IMR-90 (cell line): ENCODE data around the gene FBXW2. TPM values are rescaled to one million over a fixed set of nuclear protein-coding genes. Genes with fewer than 3 reads are reported as not detected.

Source experiments
- ATAC-seq: fragments of 200-7000 bp; cut with Tn5 transposase; 2 replicates; pipeline ENCODE4 v1.9.1; 2020; ENCODE audit warnings: low read depth, mild to moderate bottlenecking, moderate library complexity
- BruUV-seq: library from RNA; stranded (reverse); fragments of 400-500 nt; replicated peaks from 2 replicates; lab custom pipeline; 2021; lab: Mats Ljungman, UMichigan
- CTCF ChIA-PET: fragments of 300-600 bp; formaldehyde crosslinking; extraction: SDS; loops from one replicate; lab custom pipeline; 2021; ENCODE audit warnings: antibody characterized with exemption; lab: Yijun Ruan, JAX
- POLR2A ChIA-PET: fragments of 300-600 bp; sonication (Branson Sonifier 250); formaldehyde crosslinking; loops from one replicate; lab custom pipeline; 2022; ENCODE audit warnings: antibody characterized with exemption; ENCODE audit not compliant: unreplicated experiment; lab: Charles Lee
- DNase-seq: peaks from one replicate; pipeline ENCODE4 v3.0.0; 2013
- H2AFZ ChIP-seq: replicated peaks from 2 replicates; pipeline ENCODE3; 2013; ENCODE audit warnings: low read length, mild to moderate bottlenecking; ENCODE audit not compliant: poor library complexity
- H2AK5ac ChIP-seq: 2 replicates; pipeline ENCODE4 v1.6.1; 2013; ENCODE audit warnings: low read depth, low read length, inconsistent platforms
- H2AK9ac ChIP-seq: replicated peaks from 2 replicates; pipeline ENCODE3; 2013; ENCODE audit warnings: mild to moderate bottlenecking, low read depth, low read length, moderate library complexity; ENCODE audit not compliant: poor library complexity
- H2BK120ac ChIP-seq: 2 replicates; pipeline ENCODE4 v1.6.1; 2013; ENCODE audit warnings: low read depth, low read length, inconsistent platforms
- H2BK15ac ChIP-seq: 3 replicates; pipeline ENCODE4 v1.6.1; 2013; ENCODE audit warnings: low read depth, low read length, inconsistent platforms
- H2BK20ac ChIP-seq: 2 replicates; pipeline ENCODE4 v1.6.1; 2013; ENCODE audit warnings: low read depth, mild to moderate bottlenecking, inconsistent platforms, low read length, moderate library complexity
- H2BK5ac ChIP-seq: 2 replicates; pipeline ENCODE4 v1.6.1; 2013; ENCODE audit warnings: mild to moderate bottlenecking, low read depth, low read length, inconsistent platforms; ENCODE audit not compliant: poor library complexity, severe bottlenecking
- H3K14ac ChIP-seq: replicated peaks from 2 replicates; pipeline ENCODE4 v1.6.1; 2013; ENCODE audit warnings: low read depth, low read length, inconsistent platforms
- H3K18ac ChIP-seq: 2 replicates; pipeline ENCODE4 v1.6.1; 2013; ENCODE audit warnings: low read depth, low read length, control low read depth
- H3K23ac ChIP-seq: 2 replicates; pipeline ENCODE4 v1.6.1; 2013; ENCODE audit warnings: low read depth, low read length, inconsistent platforms
- H3K27ac ChIP-seq: 2 replicates; pipeline ENCODE4 v1.5.1; 2013; ENCODE audit warnings: mild to moderate bottlenecking, control low read depth, low read length; ENCODE audit not compliant: insufficient read depth
- H3K27me3 ChIP-seq: 2 replicates; pipeline ENCODE4 v1.6.1; 2013; ENCODE audit warnings: low read length; ENCODE audit not compliant: control insufficient read depth, insufficient read depth
- H3K36me3 ChIP-seq: 2 replicates; pipeline ENCODE4 v1.6.1; 2013; ENCODE audit warnings: low read length, mixed read lengths; ENCODE audit not compliant: control insufficient read depth, insufficient read depth
- H3K4ac ChIP-seq: 2 replicates; pipeline ENCODE4 v1.6.1; 2013; ENCODE audit warnings: low read depth, low read length, inconsistent platforms
- H3K4me1 ChIP-seq: 2 replicates; pipeline ENCODE4 v1.6.1; 2013; ENCODE audit warnings: low read length, mixed read lengths; ENCODE audit not compliant: control insufficient read depth, insufficient read depth
- H3K4me2 ChIP-seq: 2 replicates; pipeline ENCODE4 v1.6.1; 2013; ENCODE audit warnings: low read depth, mild to moderate bottlenecking, control low read depth, low read length, moderate library complexity
- H3K4me3 ChIP-seq: 2 replicates; pipeline ENCODE4 v1.5.1; 2013; ENCODE audit warnings: low read depth, mild to moderate bottlenecking, control low read depth, low read length, moderate library complexity; ENCODE audit not compliant: insufficient read depth
- H3K56ac ChIP-seq: 2 replicates; pipeline ENCODE4 v1.6.1; 2013; ENCODE audit warnings: low read length, inconsistent platforms; ENCODE audit not compliant: insufficient read depth; ENCODE audit errors: extremely low read depth
- H3K79me1 ChIP-seq, 2 experiments: 2 replicates each; pipeline ENCODE4 v1.6.1; 2013; ENCODE audit warnings: low read length in 2 of 2, inconsistent platforms in 1 of 2, low read depth in 1 of 2
- H3K9ac ChIP-seq: 2 replicates; pipeline ENCODE4 v1.6.1; 2013; ENCODE audit warnings: low read depth, low read length, control low read depth
- H3K9me1 ChIP-seq: 2 replicates; pipeline ENCODE4 v1.6.1; 2013; ENCODE audit warnings: low read length, inconsistent platforms; ENCODE audit not compliant: insufficient read depth
- H3K9me3 ChIP-seq: 2 replicates; pipeline ENCODE4 v1.6.1; 2013; ENCODE audit warnings: low read length; ENCODE audit not compliant: control insufficient read depth, insufficient read depth
- H4K20me1 ChIP-seq: 2 replicates; pipeline ENCODE4 v1.6.1; 2013; ENCODE audit warnings: low read length, inconsistent platforms; ENCODE audit not compliant: insufficient read depth
- H4K5ac ChIP-seq: 2 replicates; pipeline ENCODE4 v1.6.1; 2013; ENCODE audit warnings: mild to moderate bottlenecking, low read depth, low read length, control low read depth
- H4K8ac ChIP-seq, 2 experiments: 2 replicates each; pipeline ENCODE4 v1.6.1; 2013; ENCODE audit warnings: low read depth in 2 of 2, low read length in 2 of 2, control low read depth in 1 of 2, inconsistent platforms in 1 of 2
- H4K91ac ChIP-seq: 2 replicates; pipeline ENCODE4 v1.6.1; 2013; ENCODE audit warnings: low read depth, low read length, inconsistent platforms; ENCODE audit not compliant: insufficient read depth
- CEBPB ChIP-seq: IDR thresholded peaks from 2 replicates; pipeline ENCODE4 v1.6.1; 2012; ENCODE audit warnings: low read depth, low read length, improper control_type of control experiment
- CTCF ChIP-seq: conservative IDR thresholded peaks from 2 replicates; pipeline ENCODE4 v1.5.1; 2012; ENCODE audit warnings: mild to moderate bottlenecking, low read depth, low read length, improper control_type of control experiment
- MAFK ChIP-seq: IDR thresholded peaks from 2 replicates; pipeline ENCODE4 v1.6.1; 2012; ENCODE audit warnings: low read depth, low read length, improper control_type of control experiment
- MAZ ChIP-seq: IDR thresholded peaks from 2 replicates; pipeline ENCODE4 v1.6.1; 2012; ENCODE audit warnings: low read depth, mild to moderate bottlenecking, low read length, improper control_type of control experiment, moderate library complexity, borderline replicate concordance
- MXI1 ChIP-seq: IDR thresholded peaks from 2 replicates; pipeline ENCODE4 v1.6.1; 2012; ENCODE audit warnings: low read depth, mild to moderate bottlenecking, low read length, moderate library complexity, borderline replicate concordance
- NFE2L2 ChIP-seq: fragments of 150-350 bp; IDR thresholded peaks from 2 replicates; pipeline ENCODE4 v1.6.1; 2016; ENCODE audit warnings: low read depth, mild to moderate bottlenecking, low read length
- RAD21 ChIP-seq: IDR thresholded peaks from 2 replicates; pipeline ENCODE4 v1.6.1; 2012; ENCODE audit warnings: low read length, improper control_type of control experiment
- RCOR1 ChIP-seq: IDR thresholded peaks from 2 replicates; pipeline ENCODE4 v1.6.1; 2012; ENCODE audit warnings: mild to moderate bottlenecking, low read length, improper control_type of control experiment; ENCODE audit not compliant: insufficient replicate concordance
- SMC3 ChIP-seq: fragments of 150-350 bp; IDR thresholded peaks from 2 replicates; pipeline ENCODE4 v1.6.1; 2016; ENCODE audit warnings: low read depth, mild to moderate bottlenecking, antibody characterized with exemption, low read length, moderate library complexity
- USF2 ChIP-seq: fragments of 150-350 bp; IDR thresholded peaks from 2 replicates; pipeline ENCODE4 v1.6.1; 2017; ENCODE audit warnings: mild to moderate bottlenecking, antibody characterized with exemption, low read length, low read depth
- dilution Hi-C: fragments of 300-500 bp; cut with HindIII; formaldehyde crosslinking; loops from one replicate; pipeline ENCODE4 v1.14.3; 2018; ENCODE audit warnings: low sequenced_read_pairs; ENCODE audit not compliant: unreplicated experiment
- in situ Hi-C: fragments of 300-500 bp; cut with MboI; formaldehyde crosslinking; loops from 3 replicates; pipeline ENCODE4 v1.14.3; 2019; ENCODE audit warnings: low sequenced_read_pairs, inconsistent platforms, mixed read lengths
- intact Hi-C: fragments of 100-400 bp; cut with micrococcal nuclease; formaldehyde crosslinking; loops from 2 replicates; pipeline ENCODE4 v1.10.0; 2022
- polyA plus RNA-seq, 3 experiments: library from polyadenylated mRNA; depleted of rRNA; stranded (reverse); fragments of >200 nt; gene quantifications; 2 replicates each; pipeline ENCODE4 v1.2.3, GENCODE V29; 2012; ENCODE audit warnings: low replicate concordance in 1 of 3
- total RNA-seq: library from RNA; depleted of rRNA; stranded (reverse); fragments of >200 nt; gene quantifications from 2 replicates; pipeline ENCODE4 v1.2.3, GENCODE V29; 2012

The FBXW2 gene
- total and polyA plus RNA-seq, 2 of the 4 experiments (the other 2 are of a cell fraction), result 27.1 to 43.5 TPM

- Histone ChIP-seq H2AK9ac (no peak overlapping the region), H2BK120ac (no peak overlapping the region), H2BK20ac (no peak overlapping the region), H3K9me3 (peaks cover 15% of the 10 kb centered on the region), H3K27ac (no peak overlapping the region), H3K4me2 (no peak overlapping the region), H3K4me3 (no peak overlapping the region), H2AK5ac (no peak overlapping the region), H3K56ac (no peak overlapping the region), H3K79me1 (no peaks in the 10 kb centered on the region), H3K9ac (no peak overlapping the region), H2BK15ac (no peak overlapping the region), H4K20me1 (no peaks in the 10 kb centered on the region), H3K36me3 (no peaks in the 10 kb centered on the region), H3K27me3 (no peaks in the 10 kb centered on the region), H2BK5ac (no peak overlapping the region), H4K8ac (no peak overlapping the region), H2AFZ (no peak overlapping the region), H3K14ac (no peak overlapping the region), H4K91ac (no peak overlapping the region), H3K23ac (no peak overlapping the region), H3K9me1 (no peaks in the 10 kb centered on the region; the same call in 1 of the 2 replicates), H3K4ac (no peak overlapping the region), H4K5ac (no peak overlapping the region), H3K4me1 (no peaks in the 10 kb centered on the region), H3K18ac (no peak overlapping the region)
- POLR2A ChIA-PET, result no interaction called here
- ATAC-seq (no peak), DNase-seq (no peak)
- dilution Hi-C loops (no loop called here), in situ Hi-C loops (no loop called here), intact Hi-C loops (no loop called here)
- no TSS peak for BruUV-seq
- CTCF ChIA-PET, result no interaction called here
- no peak for TF ChIP-seq CEBPB
- no peak for TF ChIP-seq MAFK
- TF ChIP-seq MAZ, result no peak
- no peak for TF ChIP-seq CTCF
- no peak for TF ChIP-seq RCOR1
- TF ChIP-seq SMC3, result no peak
- TF ChIP-seq NFE2L2, result no peak
- TF ChIP-seq RAD21, result no peak
- no peak for TF ChIP-seq USF2
- TF ChIP-seq MXI1, result no peak
These were observed 14.6 kb upstream of the FBXW2 start for GRCh38 chr9:120807607-120808379.
